ENCODE measurements around the gene ZNF747.
"Not testable (repeated sequence)": the region's sequence is repeated elsewhere in the genome, so short reads cannot be mapped to it uniquely, and the experiment has no call there.

ZNF747 gene

GRCh38 chr16:30532285-30533145 is 2.1 kb downstream of the ZNF747 start:
- no peak for DNase-seq

DNA sequence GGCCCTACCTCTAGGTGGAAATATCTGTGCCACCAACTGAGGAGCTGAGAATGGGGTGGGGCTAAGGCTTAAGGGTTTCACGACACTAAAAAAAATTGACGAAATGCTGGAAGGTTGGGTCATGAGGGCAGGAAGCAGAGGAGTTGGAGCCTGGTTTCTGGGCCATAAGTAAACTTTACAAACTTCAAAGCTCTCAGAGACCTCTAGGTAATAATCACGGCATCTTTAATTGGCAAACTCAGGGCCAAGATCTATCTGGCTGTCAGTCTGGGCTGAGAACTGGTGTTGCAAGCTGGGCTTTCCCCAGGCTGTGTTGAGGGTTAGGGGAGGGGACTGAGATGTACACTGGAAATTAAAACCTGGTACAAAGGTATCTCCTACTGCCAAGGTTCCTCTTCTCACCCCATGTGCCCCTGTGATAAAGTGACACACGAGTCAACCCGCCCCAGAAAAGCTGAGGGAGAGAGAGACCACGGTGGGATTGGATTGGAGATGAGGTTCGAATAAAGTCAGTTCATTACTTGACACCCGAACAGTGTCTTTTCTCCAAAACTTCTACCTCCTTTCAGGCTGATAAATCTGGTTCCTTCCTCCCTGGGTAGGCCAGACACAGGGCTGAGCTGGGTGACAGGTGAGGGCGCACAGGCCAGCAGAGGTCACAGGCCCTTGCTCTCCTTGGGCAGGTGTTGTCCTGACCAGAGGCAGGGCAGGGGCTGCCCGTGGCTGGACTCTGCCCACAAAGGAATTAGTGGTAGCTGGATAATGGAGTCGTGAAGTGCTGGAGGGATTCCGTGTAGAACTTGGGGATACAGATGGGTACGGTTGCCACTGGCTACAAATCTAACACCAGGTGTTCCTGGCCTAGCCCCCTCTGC is 4.3 kb downstream of the ZNF747 start:
- DNase-seq: no peak

- DNase-seq: no peak
These were observed 5.7 kb downstream of the ZNF747 start for GRCh38 chr16:30528799-30529457.

- no peak for DNase-seq
These were observed 7.0 kb downstream of the ZNF747 start for GRCh38 chr16:30527635-30528178.

- peak; percentile 99 for DNase-seq
These were observed 7.6 kb downstream of the ZNF747 start for GRCh38 chr16:30526823-30527634.

GRCh38 chr16:30526137-30526822 is 8.4 kb downstream of the ZNF747 start, which contains the start of gene ZNF768:
ZNF768 (minus strand) TSS chr16:30526566; CDS start chr16:30526413, 153 bp downstream.
- DNase-seq: no peak

- no peak for DNase-seq
These were observed 8.9 kb downstream of the ZNF747 start for GRCh38 chr16:30525844-30526136.

DNA sequence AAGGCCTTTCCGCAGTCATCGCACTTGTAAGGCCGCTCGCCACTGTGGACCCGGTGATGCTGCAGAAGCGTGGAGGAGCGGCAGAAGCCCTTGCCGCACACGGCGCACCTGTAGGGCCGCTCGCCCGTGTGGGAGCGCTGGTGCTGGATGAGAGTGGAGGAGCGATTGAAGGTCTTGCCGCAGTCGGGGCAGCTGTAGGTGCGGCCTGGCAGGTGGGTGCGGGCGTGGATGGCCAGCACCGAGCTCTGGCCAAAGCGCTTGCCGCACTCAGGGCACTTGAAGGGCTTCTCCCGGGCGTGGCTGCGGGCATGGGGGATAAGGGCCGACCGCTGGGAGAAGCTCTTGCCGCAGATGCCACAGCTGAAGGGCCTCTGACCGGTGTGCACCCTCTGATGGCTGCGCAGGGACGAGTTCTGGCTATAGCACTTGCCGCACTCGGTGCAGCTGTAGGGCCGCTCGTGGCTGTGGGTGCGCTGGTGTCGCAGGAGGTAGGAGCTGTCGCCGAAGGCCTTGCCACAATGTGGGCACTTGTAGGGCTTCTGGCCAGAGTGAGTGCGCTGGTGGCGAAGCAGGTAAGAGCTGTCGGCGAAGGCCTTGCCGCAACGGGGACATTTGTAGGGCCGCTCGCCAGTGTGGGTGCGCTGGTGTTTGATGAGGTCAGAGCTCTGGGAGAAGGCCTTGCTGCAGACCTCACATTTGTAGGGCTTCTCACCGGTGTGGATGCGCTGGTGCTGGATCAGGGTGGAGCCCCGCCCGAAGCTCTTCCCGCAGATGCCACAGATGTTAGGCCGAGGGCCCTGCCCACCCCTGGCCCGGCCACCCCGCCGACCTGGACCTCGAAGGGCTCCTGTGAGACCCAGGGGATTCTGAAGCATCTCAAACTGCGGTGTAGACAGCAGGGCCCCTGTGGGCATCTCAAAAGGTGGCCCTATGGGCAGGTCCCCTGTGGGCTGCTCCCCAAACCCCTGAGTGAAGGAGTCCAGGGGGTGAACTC is 9.8 kb downstream of the ZNF747 start:
- no peak for DNase-seq

GRCh38 chr16:30523768-30524574 is 10.7 kb downstream of the ZNF747 start:
- no peak for DNase-seq

- not testable (repeated sequence) for DNase-seq
These were observed 11.8 kb downstream of the ZNF747 start for GRCh38 chr16:30522702-30523463.

DNA sequence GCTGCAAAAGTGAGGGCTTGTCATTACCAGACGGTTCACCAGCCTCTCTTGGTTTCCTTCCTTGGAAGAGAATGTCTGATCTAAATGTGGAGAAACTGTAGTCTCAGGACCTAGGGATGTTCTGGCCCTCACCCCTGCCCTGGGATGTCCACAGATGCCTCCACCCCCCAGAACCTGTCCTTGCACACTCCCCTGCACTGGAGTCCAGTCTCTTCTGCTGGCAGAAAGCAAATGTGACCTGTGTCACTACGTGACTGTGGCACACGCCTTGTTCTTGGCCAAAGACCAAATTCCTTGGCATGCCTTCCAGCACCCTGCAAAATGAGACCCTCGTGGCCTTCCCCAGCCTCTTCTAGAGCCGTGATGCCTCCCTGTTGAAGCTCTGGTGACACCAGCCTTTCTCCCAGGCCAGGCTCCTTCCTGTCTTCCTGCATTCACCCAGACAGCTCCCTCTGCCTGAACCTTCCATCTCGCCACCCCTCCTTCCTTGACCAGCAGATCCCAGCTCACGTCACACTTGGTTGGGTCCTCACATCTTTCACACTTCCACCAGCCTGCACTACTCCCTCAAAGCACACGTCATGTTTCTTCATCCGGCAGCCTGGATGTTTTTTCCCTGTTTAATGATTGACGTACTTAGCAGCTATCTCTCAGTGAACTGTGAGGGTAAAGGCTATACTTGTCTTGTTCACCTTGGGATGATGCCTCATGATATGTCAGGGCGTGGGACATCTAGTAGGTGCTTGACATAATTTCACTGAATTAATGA is 12.6 kb downstream of the ZNF747 start:
- no peak for DNase-seq

DNA sequence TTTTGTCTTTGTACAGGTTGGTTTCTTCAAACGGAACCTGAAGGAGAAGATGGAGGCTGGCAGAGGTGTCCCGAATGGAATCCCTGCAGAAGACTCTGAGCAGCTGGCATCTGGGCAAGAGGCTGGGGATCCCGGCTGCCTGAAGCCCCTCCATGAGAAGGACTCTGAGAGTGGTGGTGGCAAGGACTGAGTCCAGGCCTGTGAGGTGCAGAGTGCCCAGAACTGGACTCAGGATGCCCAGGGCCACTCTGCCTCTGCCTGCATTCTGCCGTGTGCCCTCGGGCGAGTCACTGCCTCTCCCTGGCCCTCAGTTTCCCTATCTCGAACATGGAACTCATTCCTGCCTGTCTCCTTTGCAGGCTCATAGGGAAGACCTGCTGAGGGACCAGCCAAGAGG is 13.2 kb downstream of the ZNF747 start:
- no peak for DNase-seq

GRCh38 chr16:30519120-30520049 is 15.3 kb downstream of the ZNF747 start:
- no peak for DNase-seq

- DNase-seq: no peak
These were observed 16.1 kb downstream of the ZNF747 start for GRCh38 chr16:30518552-30518951.

- no peak for DNase-seq
These were observed 19.4 kb downstream of the ZNF747 start for GRCh38 chr16:30515275-30515674.

- no peak for DNase-seq
These were observed 23.1 kb downstream of the ZNF747 start for GRCh38 chr16:30511509-30511908.

All from COR-L47 (cell line).